ENCODE results near the gene LZIC. TPM values are rescaled to one million over a fixed set of nuclear protein-coding genes. Genes with fewer than 3 reads are reported as not detected.
A peak's percentile ranks its signal among the peaks of the same experiment; 100 is the strongest.

The LZIC gene
- total and polyA plus RNA-seq, 2 of the 13 experiments (the other 11 are each of a cell fraction or from before 2014, with no cell fraction given) = 25.2 to 71.8 TPM

DNA sequence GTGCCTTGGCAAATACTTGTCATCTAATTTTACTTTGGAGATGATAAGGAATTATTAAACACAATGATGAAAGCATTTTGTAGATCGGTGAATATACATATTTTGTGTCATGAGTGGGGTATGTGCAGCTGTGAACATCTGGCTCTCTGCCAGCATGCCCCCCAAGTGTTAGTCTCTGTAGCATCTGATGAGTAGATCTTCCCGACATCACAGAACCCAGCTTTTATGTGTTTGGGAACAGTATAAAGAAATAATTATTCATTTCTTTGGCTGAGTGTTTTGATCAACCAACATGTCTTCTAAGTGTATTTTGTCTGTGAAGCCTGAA lies 28.6 kb downstream of the LZIC start (continued):
- TF ChIP-seq, protein P1, sequence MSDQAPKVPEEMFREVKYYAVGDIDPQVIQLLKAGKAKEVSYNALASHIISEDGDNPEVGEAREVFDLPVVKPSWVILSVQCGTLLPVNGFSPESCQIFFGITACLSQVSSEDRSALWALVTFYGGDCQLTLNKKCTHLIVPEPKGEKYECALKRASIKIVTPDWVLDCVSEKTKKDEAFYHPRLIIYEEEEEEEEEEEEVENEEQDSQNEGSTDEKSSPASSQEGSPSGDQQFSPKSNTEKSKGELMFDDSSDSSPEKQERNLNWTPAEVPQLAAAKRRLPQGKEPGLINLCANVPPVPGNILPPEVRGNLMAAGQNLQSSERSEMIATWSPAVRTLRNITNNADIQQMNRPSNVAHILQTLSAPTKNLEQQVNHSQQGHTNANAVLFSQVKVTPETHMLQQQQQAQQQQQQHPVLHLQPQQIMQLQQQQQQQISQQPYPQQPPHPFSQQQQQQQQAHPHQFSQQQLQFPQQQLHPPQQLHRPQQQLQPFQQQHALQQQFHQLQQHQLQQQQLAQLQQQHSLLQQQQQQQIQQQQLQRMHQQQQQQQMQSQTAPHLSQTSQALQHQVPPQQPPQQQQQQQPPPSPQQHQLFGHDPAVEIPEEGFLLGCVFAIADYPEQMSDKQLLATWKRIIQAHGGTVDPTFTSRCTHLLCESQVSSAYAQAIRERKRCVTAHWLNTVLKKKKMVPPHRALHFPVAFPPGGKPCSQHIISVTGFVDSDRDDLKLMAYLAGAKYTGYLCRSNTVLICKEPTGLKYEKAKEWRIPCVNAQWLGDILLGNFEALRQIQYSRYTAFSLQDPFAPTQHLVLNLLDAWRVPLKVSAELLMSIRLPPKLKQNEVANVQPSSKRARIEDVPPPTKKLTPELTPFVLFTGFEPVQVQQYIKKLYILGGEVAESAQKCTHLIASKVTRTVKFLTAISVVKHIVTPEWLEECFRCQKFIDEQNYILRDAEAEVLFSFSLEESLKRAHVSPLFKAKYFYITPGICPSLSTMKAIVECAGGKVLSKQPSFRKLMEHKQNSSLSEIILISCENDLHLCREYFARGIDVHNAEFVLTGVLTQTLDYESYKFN (CRISPR knock-in tag; conservative IDR thresholded peaks at IDR 0.05) = peak; percentile 43
- TF ChIP-seq ZNF264 (CRISPR knock-in tag; IDR thresholded peaks at IDR 0.05) (0 out of 2 replicates have a peak, but pooled peaks have one; percentile 17), NKX3-1 (CRISPR knock-in tag; IDR thresholded peaks at IDR 0.05) (no peak), NFIC (IDR thresholded peaks at IDR 0.05; ENCODE audit: low read length) (peak; percentile 54), MEIS2 (CRISPR knock-in tag; IDR thresholded peaks at IDR 0.05) (no peak), MXD4 (CRISPR knock-in tag; IDR thresholded peaks at IDR 0.05) (peak; percentile 12; the same call in 1 of the 2 replicates)

DNA sequence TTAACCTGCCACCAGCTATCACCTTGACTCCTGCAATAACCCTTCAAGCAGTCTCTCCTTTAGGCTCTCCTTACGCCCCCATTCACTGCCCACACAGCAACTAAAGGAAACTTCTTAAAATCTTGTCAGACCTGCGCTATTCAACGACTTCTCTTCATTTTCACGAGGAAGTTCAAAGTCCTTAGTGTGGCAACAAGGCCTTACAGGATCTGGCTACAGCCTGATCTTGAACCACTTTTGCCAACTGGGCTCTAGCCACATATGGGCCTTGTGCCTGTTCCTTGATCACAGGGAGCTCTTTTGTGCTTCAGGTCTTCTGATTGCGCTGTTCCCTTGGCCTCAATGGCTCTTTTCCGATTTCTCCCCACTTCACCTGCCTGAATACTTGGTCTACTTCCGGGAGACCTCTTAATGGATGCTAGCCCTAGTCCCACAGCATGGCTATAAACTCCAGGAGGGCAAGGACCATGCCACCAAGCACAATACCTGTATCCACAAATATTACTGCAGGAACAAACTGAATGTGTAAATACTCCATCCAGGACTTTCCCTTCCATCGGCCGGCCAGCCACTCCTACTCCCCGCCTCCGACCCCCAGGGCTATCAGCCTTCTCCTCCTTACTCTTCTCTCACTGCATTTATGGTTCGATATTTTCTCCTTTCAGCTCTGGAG lies 30.8 kb downstream of the LZIC start:
- DNase-seq (ENCODE audit: low spot score) (peak; percentile 49), FAIRE-seq (peak; percentile 89), ATAC-seq (no peak)
- intact Hi-C loops (cut with micrococcal nuclease; ENCODE audit: unreplicated experiment) (no loop called here), in situ Hi-C loops (cut with HindIII; ENCODE audit: extremely low pct_ligation_motif_present, low pct_unique_long_range_greater_than_20kb) (no loop called here)
- H3K4me3 ChIP-seq (replicated peaks in 1 of 3; ENCODE audit: insufficient read depth in 1 of 3, low read depth in 2 of 3, low read length in 3 of 3) = no peak overlapping the region
- H3K79me2 ChIP-seq (ENCODE audit: insufficient read depth, low read length) = peaks cover 21% of the 10 kb centered on the region
- H3K4me1 ChIP-seq (ENCODE audit: insufficient read depth, low read length) = peaks cover 71% of the 10 kb centered on the region
- no peaks in the 10 kb centered on the region for H3K9me3 ChIP-seq (ENCODE audit: low read length)
- H3K36me3 ChIP-seq (replicated peaks in 1 of 2; ENCODE audit: control insufficient read depth in 1 of 2, insufficient read depth in 2 of 2, low read length in 2 of 2) = no peaks in the 10 kb centered on the region
- ChIA-PET CTCF (ENCODE audit: low intra/inter-chr PET ratio, low total read pairs) (no interaction called here), POLR2A (interaction anchor here (0.6 to 6.3 kb wide), 6 partner anchors 11 to 31 kb away, joined by 3 to 130 read pairs (median 4); partner anchors contain the start of genes LZIC and NMNAT1)
- 35% methylated on average over 12 of the region's 12 CpGs for WGBS (ENCODE audit: low lambda C conversion rate)
- no peaks in the 10 kb centered on the region for H4K20me1 ChIP-seq (ENCODE audit: insufficient read depth, low read length)
- H3K27me3 ChIP-seq (ENCODE audit: control insufficient read depth in 1 of 2, insufficient read depth in 2 of 2, low read length in 2 of 2) = no peaks in the 10 kb centered on the region; a peak in 1 of 5 replicates
- no peak overlapping the region for H2AFZ ChIP-seq (ENCODE audit: low read length)
- peak overlapping the region; percentile 82 for H3K27ac ChIP-seq (ENCODE audit: extremely low read length, insufficient read depth, low read length)
- peak overlapping the region; percentile 18; the same call in 1 of the 2 replicates for H3K9ac ChIP-seq (ENCODE audit: insufficient read depth, low read depth, low read length)
- no TSS peak for BruUV-seq (replicated peaks)
- H3K4me2 ChIP-seq (ENCODE audit: low read depth, low read length) = peak overlapping the region; percentile 30
- TF ChIP-seq SOX13 (IDR thresholded peaks at IDR 0.05) = no peak
- peak in 1 of 2 experiments; percentile 38; a peak in 1 of 4 replicates for TF ChIP-seq SOX13 (CRISPR knock-in tag; conservative IDR thresholded peaks at IDR 0.05 in 1 of 2, IDR thresholded peaks at IDR 0.05 in 1 of 2)
- peak; percentile 17 for TF ChIP-seq ZFY (CRISPR knock-in tag; IDR thresholded peaks at IDR 0.05)
- TF ChIP-seq CREM (IDR thresholded peaks at IDR 0.05) = peak; percentile 13; the same call in 1 of the 2 replicates
- TF ChIP-seq CREM (CRISPR knock-in tag; IDR thresholded peaks at IDR 0.05) = no peak
- 0 out of 2 replicates have a peak, but pooled peaks have one; percentile 30 for TF ChIP-seq TARDBP (CRISPR knock-in tag; IDR thresholded peaks at IDR 0.05)
- no peak for TF ChIP-seq SP2 (CRISPR knock-in tag; IDR thresholded peaks at IDR 0.05)
- TF ChIP-seq EED (CRISPR knock-in tag; IDR thresholded peaks at IDR 0.05) = no peak
- TF ChIP-seq, protein P2, sequence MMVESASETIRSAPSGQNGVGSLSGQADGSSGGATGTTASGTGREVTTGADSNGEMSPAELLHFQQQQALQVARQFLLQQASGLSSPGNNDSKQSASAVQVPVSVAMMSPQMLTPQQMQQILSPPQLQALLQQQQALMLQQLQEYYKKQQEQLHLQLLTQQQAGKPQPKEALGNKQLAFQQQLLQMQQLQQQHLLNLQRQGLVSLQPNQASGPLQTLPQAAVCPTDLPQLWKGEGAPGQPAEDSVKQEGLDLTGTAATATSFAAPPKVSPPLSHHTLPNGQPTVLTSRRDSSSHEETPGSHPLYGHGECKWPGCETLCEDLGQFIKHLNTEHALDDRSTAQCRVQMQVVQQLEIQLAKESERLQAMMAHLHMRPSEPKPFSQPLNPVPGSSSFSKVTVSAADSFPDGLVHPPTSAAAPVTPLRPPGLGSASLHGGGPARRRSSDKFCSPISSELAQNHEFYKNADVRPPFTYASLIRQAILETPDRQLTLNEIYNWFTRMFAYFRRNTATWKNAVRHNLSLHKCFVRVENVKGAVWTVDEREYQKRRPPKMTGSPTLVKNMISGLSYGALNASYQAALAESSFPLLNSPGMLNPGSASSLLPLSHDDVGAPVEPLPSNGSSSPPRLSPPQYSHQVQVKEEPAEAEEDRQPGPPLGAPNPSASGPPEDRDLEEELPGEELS (CRISPR knock-in tag; IDR thresholded peaks at IDR 0.05) = 0 out of 2 replicates have a peak, but pooled peaks have one; percentile 13
- TF ChIP-seq ZEB1 (IDR thresholded peaks at IDR 0.05; ENCODE audit: insufficient replicate concordance, low read depth) = peak; percentile 68
- peak; percentile 25 for TF ChIP-seq YY1 (IDR thresholded peaks at IDR 0.05; ENCODE audit: insufficient read depth, insufficient replicate concordance, low read depth, low read length)
- 0 out of 2 replicates have a peak, but pooled peaks have one; percentile 25 for TF ChIP-seq ISL2 (CRISPR knock-in tag; IDR thresholded peaks at IDR 0.05)
- 0 out of 2 replicates have a peak, but pooled peaks have one; percentile 39 for TF ChIP-seq ELF1 (CRISPR knock-in tag; IDR thresholded peaks at IDR 0.05)
- TF ChIP-seq FOXA3 (CRISPR knock-in tag; IDR thresholded peaks at IDR 0.05) = 0 out of 2 replicates have a peak, but pooled peaks have one; percentile 21
